SK-N-SH treated with all-trans-retinoic acid at 6 μM for 48 hours (cell line): ENCODE data around the gene TEX11.

ENCODE experiments used
- ATAC-seq: fragments of 200-7000 bp; cut with Tn5 transposase; 3 replicates; pipeline ENCODE4 v1.9.1; 2020; ENCODE audit warnings: mild to moderate bottlenecking, moderate library complexity
- ARNTL ChIP-seq: fragments of 450-650 bp; formaldehyde crosslinking; IDR thresholded peaks from 2 replicates; pipeline ENCODE4 v1.5.0; 2020; ENCODE audit warnings: low read depth, mild to moderate bottlenecking, moderate library complexity, borderline replicate concordance
- CREB5 ChIP-seq: fragments of 250-450 bp; sonication (Bioruptor Pico); IDR thresholded peaks from 2 replicates; pipeline ENCODE4 v1.5.1; 2020; ENCODE audit warnings: low read depth, mild to moderate bottlenecking, moderate library complexity
- CSDC2 ChIP-seq: fragments of 250-450 bp; sonication (Bioruptor Pico); IDR thresholded peaks from 2 replicates; pipeline ENCODE4 v1.5.0; 2020; ENCODE audit warnings: mild to moderate bottlenecking, moderate library complexity
- CSRNP3 ChIP-seq: fragments of 250-450 bp; sonication (Bioruptor Pico); IDR thresholded peaks from 2 replicates; pipeline ENCODE4 v1.5.1; 2021; ENCODE audit warnings: mild to moderate bottlenecking, moderate library complexity
- ESRRG ChIP-seq: fragments of 250-450 bp; sonication (Bioruptor Pico); IDR thresholded peaks from 2 replicates; pipeline ENCODE4 v1.6.1; 2021; ENCODE audit warnings: mild to moderate bottlenecking
- GLIS3 ChIP-seq: fragments of 250-450 bp; sonication (Bioruptor Pico); IDR thresholded peaks from 2 replicates; pipeline ENCODE4 v1.5.0; 2020; ENCODE audit warnings: mild to moderate bottlenecking, moderate library complexity
- ISL1 ChIP-seq: fragments of 250-450 bp; sonication (Bioruptor Pico); IDR thresholded peaks from 2 replicates; pipeline ENCODE4 v2.1.2; 2022; ENCODE audit warnings: mild to moderate bottlenecking, moderate library complexity
- OSR1 ChIP-seq: fragments of 250-450 bp; sonication (Bioruptor Pico); IDR thresholded peaks from 2 replicates; pipeline ENCODE4 v1.8.0; 2022; ENCODE audit warnings: moderate library complexity, mild to moderate bottlenecking, inconsistent platforms
- PATZ1 ChIP-seq: fragments of 250-450 bp; sonication (Bioruptor Pico); IDR thresholded peaks from 2 replicates; pipeline ENCODE4 v1.8.0; 2020; ENCODE audit warnings: mild to moderate bottlenecking, moderate library complexity, borderline replicate concordance
- POU6F1 ChIP-seq: fragments of 250-450 bp; sonication (Bioruptor Pico); IDR thresholded peaks from 2 replicates; pipeline ENCODE4 v1.8.0; 2021; ENCODE audit warnings: low read depth, mild to moderate bottlenecking, moderate library complexity, borderline replicate concordance
- RARB ChIP-seq: fragments of 250-450 bp; sonication (Bioruptor Pico); IDR thresholded peaks from 2 replicates; pipeline ENCODE4 v1.8.0; 2021; ENCODE audit warnings: mild to moderate bottlenecking, moderate library complexity
- SNAI2 ChIP-seq: fragments of 250-450 bp; sonication (Bioruptor Pico); IDR thresholded peaks from 2 replicates; pipeline ENCODE4 v1.5.0; 2020; ENCODE audit warnings: mild to moderate bottlenecking, moderate library complexity
- TCF4 ChIP-seq: fragments of 250-450 bp; sonication (Bioruptor Pico); IDR thresholded peaks from 2 replicates; pipeline ENCODE4 v1.8.0; 2021; ENCODE audit warnings: mild to moderate bottlenecking, moderate library complexity, borderline replicate concordance
- TOX ChIP-seq: fragments of 250-450 bp; sonication (Bioruptor Pico); IDR thresholded peaks from 2 replicates; pipeline ENCODE4 v1.8.0; 2021; ENCODE audit warnings: mild to moderate bottlenecking, moderate library complexity, borderline replicate concordance
- TSHZ2 ChIP-seq: fragments of 250-450 bp; sonication (Bioruptor Pico); IDR thresholded peaks from 2 replicates; pipeline ENCODE4 v1.5.0; 2020; ENCODE audit warnings: mild to moderate bottlenecking, moderate library complexity
- ZC3H10 ChIP-seq: fragments of 250-450 bp; sonication (Bioruptor Pico); IDR thresholded peaks from 2 replicates; pipeline ENCODE4 v1.5.1; 2021; ENCODE audit warnings: mild to moderate bottlenecking, moderate library complexity
- ZFP3 ChIP-seq: fragments of 250-450 bp; sonication (Bioruptor Pico); IDR thresholded peaks from 2 replicates; pipeline ENCODE4 v1.5.0; 2020; ENCODE audit warnings: mild to moderate bottlenecking, moderate library complexity
- ZFP30 ChIP-seq: fragments of 450-650 bp; formaldehyde crosslinking; IDR thresholded peaks from 2 replicates; pipeline ENCODE4 v1.5.0; 2022; ENCODE audit warnings: mild to moderate bottlenecking, moderate library complexity
- ZNF565 ChIP-seq: fragments of 450-650 bp; formaldehyde crosslinking; conservative IDR thresholded peaks from 2 replicates; pipeline ENCODE4 v1.5.0; 2020; ENCODE audit warnings: low read depth, mild to moderate bottlenecking, moderate library complexity
- ZNF8 ChIP-seq: fragments of 450-650 bp; formaldehyde crosslinking; IDR thresholded peaks from 2 replicates; pipeline ENCODE4 v1.5.0; 2020; ENCODE audit warnings: mild to moderate bottlenecking, moderate library complexity

The TEX11 gene

GRCh38 chrX:70549429-70549828 lies 359.1 kb downstream of the TEX11 start:
- no peak for ATAC-seq
- TF ChIP-seq OSR1 (CRISPR knock-in tag) (no peak), ZNF565 (CRISPR knock-in tag) (no peak), POU6F1 (CRISPR knock-in tag) (no peak), ZC3H10 (CRISPR knock-in tag) (no peak), ZNF8 (no peak), GLIS3 (CRISPR knock-in tag) (no peak), TCF4 (CRISPR knock-in tag) (no peak), CSRNP3 (no peak), RARB (CRISPR knock-in tag) (no peak), TSHZ2 (CRISPR knock-in tag) (no peak), ESRRG (CRISPR knock-in tag) (no peak), ZFP3 (CRISPR knock-in tag) (no peak), CSDC2 (CRISPR knock-in tag) (no peak), ARNTL (CRISPR knock-in tag) (no peak), SNAI2 (CRISPR knock-in tag) (no peak), TOX (no peak), CREB5 (CRISPR knock-in tag) (no peak), ISL1 (CRISPR knock-in tag) (no peak), PATZ1 (CRISPR knock-in tag) (no peak), ZFP30 (CRISPR knock-in tag) (no peak)

GRCh38 chrX:70535198-70535597 lies 373.3 kb downstream of the TEX11 start:
- no peak for ATAC-seq
- TF ChIP-seq POU6F1 (CRISPR knock-in tag) (no peak), GLIS3 (CRISPR knock-in tag) (no peak)
